ENCODE results near the gene ZNF549.

DNA sequence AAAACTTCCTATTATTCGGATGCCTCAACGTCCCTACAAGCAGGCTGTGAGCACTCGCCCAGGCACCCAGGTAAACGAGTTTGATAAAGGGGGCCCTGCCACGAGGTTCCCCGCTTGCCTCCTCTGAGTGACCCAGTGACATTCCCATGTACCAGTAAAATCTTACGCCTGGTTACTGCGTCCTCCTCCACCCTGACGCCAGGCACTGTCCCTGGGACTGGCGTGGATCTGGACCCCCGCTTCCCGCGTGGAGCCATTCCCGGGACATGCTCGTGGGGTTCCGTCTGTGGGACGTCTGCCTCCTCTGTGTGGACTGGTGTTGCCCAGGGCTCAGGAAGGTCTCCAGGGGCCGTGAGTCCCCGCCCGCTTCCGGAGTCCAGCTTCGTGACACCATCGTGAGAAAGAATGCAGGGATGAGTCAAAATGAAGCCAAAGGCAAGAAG, 32.9 kb downstream of the ZNF549 start:
- TF ChIP-seq, protein P1, sequence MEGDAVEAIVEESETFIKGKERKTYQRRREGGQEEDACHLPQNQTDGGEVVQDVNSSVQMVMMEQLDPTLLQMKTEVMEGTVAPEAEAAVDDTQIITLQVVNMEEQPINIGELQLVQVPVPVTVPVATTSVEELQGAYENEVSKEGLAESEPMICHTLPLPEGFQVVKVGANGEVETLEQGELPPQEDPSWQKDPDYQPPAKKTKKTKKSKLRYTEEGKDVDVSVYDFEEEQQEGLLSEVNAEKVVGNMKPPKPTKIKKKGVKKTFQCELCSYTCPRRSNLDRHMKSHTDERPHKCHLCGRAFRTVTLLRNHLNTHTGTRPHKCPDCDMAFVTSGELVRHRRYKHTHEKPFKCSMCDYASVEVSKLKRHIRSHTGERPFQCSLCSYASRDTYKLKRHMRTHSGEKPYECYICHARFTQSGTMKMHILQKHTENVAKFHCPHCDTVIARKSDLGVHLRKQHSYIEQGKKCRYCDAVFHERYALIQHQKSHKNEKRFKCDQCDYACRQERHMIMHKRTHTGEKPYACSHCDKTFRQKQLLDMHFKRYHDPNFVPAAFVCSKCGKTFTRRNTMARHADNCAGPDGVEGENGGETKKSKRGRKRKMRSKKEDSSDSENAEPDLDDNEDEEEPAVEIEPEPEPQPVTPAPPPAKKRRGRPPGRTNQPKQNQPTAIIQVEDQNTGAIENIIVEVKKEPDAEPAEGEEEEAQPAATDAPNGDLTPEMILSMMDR (IDR thresholded peaks at IDR 0.05; ENCODE audit: low read depth, low read length, poor library complexity, severe bottlenecking), result no peak
- no peak for TF ChIP-seq EZH2phosphoT487 (IDR thresholded peaks at IDR 0.05; ENCODE audit: borderline replicate concordance, low read length)

All from DOHH2 (cell line).